ENCODE measurements around the gene TBC1D22A. TPM values are rescaled to one million over a fixed set of nuclear protein-coding genes. Genes with fewer than 3 reads are reported as not detected.

The TBC1D22A gene
- total RNA-seq, 1 experiment from 2014 or later, result 32.6 TPM

- H3K36me3 Mint-ChIP-seq (ENCODE audit: insufficient read depth, unreplicated experiment), result peaks cover 14% of the 10 kb centered on the region
- ChIA-PET POLR2A (no interaction called here), CTCF (no interaction called here)
- no peak for TF ChIP-seq CTCF (IDR thresholded peaks at IDR 0.05; ENCODE audit: insufficient read depth in 1 of 2, low read depth in 1 of 2, low read length in 1 of 2, severe bottlenecking in 1 of 2, unreplicated experiment in 1 of 2)
- H3K4me3 Mint-ChIP-seq (ENCODE audit: unreplicated experiment), result no peak overlapping the region
- no peak for DNase-seq
- no TSS peak for BruUV-seq (replicated peaks)
- H3K4me3 ChIP-seq (ENCODE audit: low read depth, low read length), result no peak overlapping the region
- H3K36me3 ChIP-seq (ENCODE audit: control insufficient read depth, insufficient read depth, low read length), result no peaks in the 10 kb centered on the region
- intact Hi-C loops (cut with micrococcal nuclease; ENCODE audit: unreplicated experiment), result no loop called here
- no peaks in the 10 kb centered on the region for H3K27me3 ChIP-seq (replicated peaks; ENCODE audit: control insufficient read depth, insufficient read depth, low read length)
- no peaks in the 10 kb centered on the region for H3K9me3 Mint-ChIP-seq (ENCODE audit: unreplicated experiment)
- peaks cover 5% of the 10 kb centered on the region for H3K4me1 Mint-ChIP-seq (ENCODE audit: low read depth, unreplicated experiment)
- H3K9me3 ChIP-seq, result no peaks in the 10 kb centered on the region
- no peaks in the 10 kb centered on the region for H3K27me3 Mint-ChIP-seq (ENCODE audit: insufficient read depth, unreplicated experiment)
- H3K27ac Mint-ChIP-seq (ENCODE audit: unreplicated experiment), result no peak overlapping the region
- no peaks in the 10 kb centered on the region for H3K4me1 ChIP-seq
These were observed 94.2 kb downstream of the TBC1D22A start for GRCh38 chr22:46856661-46857060.

GRCh38 chr22:46857142-46857884, 94.9 kb downstream of the TBC1D22A start:
- BruUV-seq (replicated peaks), result no TSS peak
- CTCF ChIA-PET, result no interaction called here
- TF ChIP-seq CTCF (IDR thresholded peaks at IDR 0.05; ENCODE audit: insufficient read depth in 1 of 2, low read depth in 1 of 2, low read length in 1 of 2, severe bottlenecking in 1 of 2, unreplicated experiment in 1 of 2), result no peak
- Mint-ChIP-seq H3K4me3 (ENCODE audit: unreplicated experiment) (no peak overlapping the region), H3K36me3 (ENCODE audit: insufficient read depth, unreplicated experiment) (peaks cover 12% of the 10 kb centered on the region), H3K27ac (ENCODE audit: unreplicated experiment) (no peak overlapping the region), H3K9me3 (ENCODE audit: unreplicated experiment) (no peaks in the 10 kb centered on the region), H3K4me1 (ENCODE audit: low read depth, unreplicated experiment) (peaks cover 10% of the 10 kb centered on the region), H3K27me3 (ENCODE audit: insufficient read depth, unreplicated experiment) (no peaks in the 10 kb centered on the region)
- Histone ChIP-seq H3K4me1 (no peaks in the 10 kb centered on the region), H3K36me3 (ENCODE audit: control insufficient read depth, insufficient read depth, low read length) (no peaks in the 10 kb centered on the region; the same call in 1 of the 2 replicates), H3K27me3 (replicated peaks; ENCODE audit: control insufficient read depth, insufficient read depth, low read length) (no peaks in the 10 kb centered on the region), H3K9me3 (no peaks in the 10 kb centered on the region), H3K4me3 (ENCODE audit: low read depth, low read length) (no peak overlapping the region)
- DNase-seq, result no peak
- POLR2A ChIA-PET, result no interaction called here
- intact Hi-C loops (cut with micrococcal nuclease; ENCODE audit: unreplicated experiment), result no loop called here

GRCh38 chr22:46857885-46858143, 95.4 kb downstream of the TBC1D22A start:
- BruUV-seq (replicated peaks), result no TSS peak
- POLR2A ChIA-PET, result no interaction called here
- intact Hi-C loops (cut with micrococcal nuclease; ENCODE audit: unreplicated experiment), result no loop called here

More at GRCh38 chr22:46857885-46858143, 95.4 kb downstream of the TBC1D22A start:
- no peak for TF ChIP-seq CTCF (IDR thresholded peaks at IDR 0.05; ENCODE audit: insufficient read depth in 1 of 2, low read depth in 1 of 2, low read length in 1 of 2, severe bottlenecking in 1 of 2, unreplicated experiment in 1 of 2)
- peaks cover 7% of the 10 kb centered on the region for H3K36me3 Mint-ChIP-seq (ENCODE audit: insufficient read depth, unreplicated experiment)
- peaks cover 8% of the 10 kb centered on the region for H3K4me1 Mint-ChIP-seq (ENCODE audit: low read depth, unreplicated experiment)
- DNase-seq, result no peak
- Histone ChIP-seq H3K36me3 (ENCODE audit: control insufficient read depth, insufficient read depth, low read length) (no peaks in the 10 kb centered on the region; the same call in 1 of the 2 replicates), H3K4me3 (ENCODE audit: low read depth, low read length) (no peak overlapping the region), H3K4me1 (peaks cover 1% of the 10 kb centered on the region; the same call in 1 of the 2 replicates), H3K27me3 (replicated peaks; ENCODE audit: control insufficient read depth, insufficient read depth, low read length) (no peaks in the 10 kb centered on the region), H3K9me3 (no peaks in the 10 kb centered on the region)
- CTCF ChIA-PET, result no interaction called here
- H3K4me3 Mint-ChIP-seq (ENCODE audit: unreplicated experiment), result no peak overlapping the region
- no peak overlapping the region for H3K27ac Mint-ChIP-seq (ENCODE audit: unreplicated experiment)
- H3K27me3 Mint-ChIP-seq (ENCODE audit: insufficient read depth, unreplicated experiment), result no peaks in the 10 kb centered on the region
- no peaks in the 10 kb centered on the region for H3K9me3 Mint-ChIP-seq (ENCODE audit: unreplicated experiment)
